Transverse colon (tissue), 4 donors: ENCODE measurements around the gene STAC2. TPM values are rescaled to one million over a fixed set of nuclear protein-coding genes. Genes with fewer than 3 reads are reported as not detected.
A peak's percentile ranks its signal among the peaks of the same experiment; 100 is the strongest.

ENCODE experiments used
- DNase-seq: peaks from one replicate; pipeline ENCODE4 v3.0.0-alpha.2; 2019
- H3K27ac ChIP-seq, 4 donors: fragments of 200-600 bp; sonication (generic); 2 replicates each; pipeline ENCODE4 v1.5.1; 2016 to 2018; ENCODE audit warnings: inconsistent platforms in 4 of 4
- H3K27me3 ChIP-seq: fragments of 200-600 bp; sonication (generic); 2 replicates; pipeline ENCODE4 v1.5.1; 2017; ENCODE audit warnings: inconsistent platforms
- H3K36me3 ChIP-seq, 4 donors: fragments of 200-600 bp; sonication (generic); 2 replicates each; pipeline ENCODE4 v1.5.1; 2017 to 2019; ENCODE audit warnings: inconsistent platforms in 4 of 4
- H3K4me1 ChIP-seq, 4 donors: fragments of 200-600 bp; sonication (generic); 2 replicates each; pipeline ENCODE4 v1.5.1; 2017 to 2020; ENCODE audit warnings: inconsistent platforms in 4 of 4
- H3K4me3 ChIP-seq, 4 donors: fragments of 200-600 bp; sonication (generic); 1 replicate in 1 of 4; 2 replicates in 3 of 4; pipeline versions ENCODE4 v1.5.1 to v1.6.1; 2017 to 2019; ENCODE audit warnings: inconsistent platforms in 4 of 4
- H3K9me3 ChIP-seq, 2 donors: fragments of 200-600 bp; sonication (generic); 2 replicates each; pipeline ENCODE4 v1.5.1; 2017 to 2019; ENCODE audit warnings: inconsistent platforms in 2 of 2
- EP300 ChIP-seq: sonication (generic); formaldehyde crosslinking; IDR thresholded peaks from one replicate; pipeline ENCODE4 v1.6.1; 2017; ENCODE audit warnings: antibody characterized with exemption, low read depth
- POLR2A ChIP-seq: fragments of 450-650 bp; IDR thresholded peaks from one replicate; pipeline ENCODE4 v1.6.1; 2016; ENCODE audit warnings: antibody characterized with exemption, mild to moderate bottlenecking, moderate library complexity
- POLR2AphosphoS5 ChIP-seq, 3 donors: sonication (generic); formaldehyde crosslinking; IDR thresholded peaks; one replicate each; pipeline ENCODE4 v1.6.1; 2016; ENCODE audit warnings: antibody characterized with exemption in 3 of 3
- whole genome bisulfite sequencing, 2 donors: methylation state at CpG; one replicate each; pipeline ENCODE4 v1.1.5; 2018; ENCODE audit warnings: low coverage in 1 of 2; 5-methylcytosine and 5-hydroxymethylcytosine counted together
- in situ Hi-C, 4 donors: fragments of 200-750 bp; cut with MboI; loops; one replicate each; pipeline versions ENCODE4 v1.15.0 to v1.15.1; 2017; ENCODE audit warnings: low sequenced_read_pairs in 3 of 4, low pct_ligation_motif_present in 1 of 4, low pct_unique_long_range_greater_than_20kb in 1 of 4
- intact Hi-C: fragments of 100-400 bp; cut with DNase I; formaldehyde crosslinking; loops from one replicate; pipeline ENCODE4 v1.15.1; 2023; ENCODE audit warnings: low total_unique reads
- total RNA-seq, 4 donors: library from RNA; depleted of rRNA; stranded (reverse); fragments of >200 nt; gene quantifications; one replicate each; pipeline ENCODE4 v1.1.0, GENCODE V29; 2016
- TF ChIP-seq, protein P1 (sequence below), 5 experiments: fragments of 200-600 bp in 3 of 5; fragments of 450-650 bp in 2 of 5; sonication (generic) in 3 of 5; IDR thresholded peaks; 1 replicate in 2 of 5; 2 replicates in 3 of 5; pipeline ENCODE4 v1.5.1; 2016 to 2017; ENCODE audit warnings: antibody characterized with exemption in 5 of 5, inconsistent platforms in 3 of 5, mild to moderate bottlenecking in 2 of 5, moderate library complexity in 1 of 5

Gene STAC2
- total RNA-seq, 4 donors from 2014 or later = not detected

DNA sequence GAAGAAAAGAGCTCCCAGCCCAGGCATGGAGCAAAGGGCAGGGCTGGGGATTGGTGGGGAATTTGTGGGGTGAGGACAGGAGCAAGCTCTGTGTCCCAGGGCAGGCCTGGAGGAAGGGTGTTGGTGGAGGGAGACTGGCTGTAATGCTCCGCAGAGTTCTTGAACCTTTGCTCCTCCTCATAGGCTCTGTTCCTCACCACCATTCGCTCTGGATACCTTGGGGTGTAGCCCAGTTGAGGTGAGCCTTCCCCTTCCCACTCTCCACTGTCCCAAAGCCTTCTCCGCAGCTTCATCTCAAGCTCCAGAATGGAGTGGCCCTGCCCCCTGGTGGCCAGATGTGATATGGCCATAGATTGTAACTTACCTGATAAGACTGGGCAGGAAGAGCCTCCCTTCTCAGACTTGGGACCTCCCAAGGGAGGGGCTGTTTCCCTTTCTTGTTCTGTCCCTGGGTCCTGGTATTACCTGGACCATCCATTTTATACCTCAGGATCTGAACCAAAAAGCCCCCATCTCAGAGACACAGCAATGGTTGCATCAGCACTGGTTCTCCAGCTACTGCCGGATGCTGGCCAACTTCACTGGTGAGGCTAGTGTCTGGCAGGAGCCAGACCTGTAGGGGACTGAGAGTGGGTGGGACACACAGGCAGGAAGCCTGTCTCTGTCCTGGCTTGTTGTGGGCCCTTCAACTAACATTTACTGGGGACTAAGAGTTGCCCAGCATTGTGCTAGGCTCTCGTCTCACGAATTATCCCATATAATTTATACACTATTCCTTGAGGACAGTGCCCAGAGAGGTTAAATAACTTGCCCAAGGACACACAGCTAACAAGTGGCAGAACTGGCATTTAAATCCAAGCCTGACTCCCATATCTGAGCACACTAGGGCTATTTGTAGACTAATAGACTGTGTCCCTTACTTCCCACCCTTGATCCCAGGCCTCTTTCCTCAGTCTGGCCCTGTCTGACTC, 19.1 kb upstream of the STAC2 start:
- TF ChIP-seq POLR2AphosphoS5 (IDR thresholded peaks at IDR 0.05) (no peak), POLR2A (no peak), EP300 (no peak)
- TF ChIP-seq, protein P1, sequence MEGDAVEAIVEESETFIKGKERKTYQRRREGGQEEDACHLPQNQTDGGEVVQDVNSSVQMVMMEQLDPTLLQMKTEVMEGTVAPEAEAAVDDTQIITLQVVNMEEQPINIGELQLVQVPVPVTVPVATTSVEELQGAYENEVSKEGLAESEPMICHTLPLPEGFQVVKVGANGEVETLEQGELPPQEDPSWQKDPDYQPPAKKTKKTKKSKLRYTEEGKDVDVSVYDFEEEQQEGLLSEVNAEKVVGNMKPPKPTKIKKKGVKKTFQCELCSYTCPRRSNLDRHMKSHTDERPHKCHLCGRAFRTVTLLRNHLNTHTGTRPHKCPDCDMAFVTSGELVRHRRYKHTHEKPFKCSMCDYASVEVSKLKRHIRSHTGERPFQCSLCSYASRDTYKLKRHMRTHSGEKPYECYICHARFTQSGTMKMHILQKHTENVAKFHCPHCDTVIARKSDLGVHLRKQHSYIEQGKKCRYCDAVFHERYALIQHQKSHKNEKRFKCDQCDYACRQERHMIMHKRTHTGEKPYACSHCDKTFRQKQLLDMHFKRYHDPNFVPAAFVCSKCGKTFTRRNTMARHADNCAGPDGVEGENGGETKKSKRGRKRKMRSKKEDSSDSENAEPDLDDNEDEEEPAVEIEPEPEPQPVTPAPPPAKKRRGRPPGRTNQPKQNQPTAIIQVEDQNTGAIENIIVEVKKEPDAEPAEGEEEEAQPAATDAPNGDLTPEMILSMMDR (IDR thresholded peaks at IDR 0.05) = peak; percentile 91 to 97 (median 94)
- Histone ChIP-seq H3K27ac (no peak overlapping the region), H3K4me3 (no peak overlapping the region), H3K4me1 (peaks cover 0 to 4% (median 0%) of the 10 kb centered on the region in 4 donors), H3K27me3 (peaks cover 6% of the 10 kb centered on the region), H3K36me3 (no peaks in the 10 kb centered on the region), H3K9me3 (no peaks in the 10 kb centered on the region)
- in situ Hi-C loops = no loop called here
- WGBS, 2 donors = 44% methylated on average over 6 of the region's 6 CpGs; no CpG with 5 or more reads in 1 of the 2 donors
- DNase-seq = peak; percentile 90
- intact Hi-C loops = loop anchor here (5.0 kb wide), 1 partner anchor 38 kb away; no protein-coding TSS in a partner anchor

DNA sequence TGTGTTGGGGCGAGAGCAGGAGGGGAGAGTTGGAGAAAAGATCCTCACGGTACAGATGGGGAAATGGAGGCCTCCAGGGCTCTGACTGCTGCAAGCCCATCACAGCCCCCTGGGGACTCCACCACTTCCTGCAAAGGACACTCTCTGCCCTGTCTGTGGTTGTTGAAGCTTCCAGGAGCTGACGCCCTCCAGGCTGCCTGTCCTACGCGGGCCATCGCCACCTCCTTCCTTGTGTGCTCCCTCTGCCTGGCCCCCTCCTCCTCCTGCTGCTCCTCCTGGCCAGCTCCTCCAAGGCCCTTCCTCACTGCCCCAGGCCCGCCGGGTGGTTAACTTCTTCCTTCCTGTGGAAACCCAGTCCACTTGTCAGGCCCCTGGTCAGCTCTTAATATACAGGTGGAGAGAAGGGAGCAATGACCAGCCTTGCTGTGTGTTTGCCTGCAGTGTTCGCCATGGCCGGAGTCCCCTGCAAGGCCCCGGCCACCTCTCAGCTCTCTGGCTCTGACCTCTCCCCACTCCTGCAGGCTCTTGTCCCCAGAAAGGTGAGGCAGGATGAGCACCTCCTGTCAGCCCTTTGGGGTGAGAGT, 18.4 kb upstream of the STAC2 start:
- H3K27ac ChIP-seq = no peak overlapping the region
- H3K36me3 ChIP-seq = no peaks in the 10 kb centered on the region
- DNase-seq = no peak
- no peak overlapping the region for H3K4me3 ChIP-seq
- intact Hi-C loops = loop anchor here (5.0 kb wide), 1 partner anchor 37 kb away; no protein-coding TSS in a partner anchor
- TF ChIP-seq EP300 (no peak), POLR2A (no peak), POLR2AphosphoS5 (IDR thresholded peaks at IDR 0.05) (no peak)
- TF ChIP-seq, protein P1 (IDR thresholded peaks at IDR 0.05) = no peak
- peaks cover 0 to 5% (median 0%) of the 10 kb centered on the region in 4 donors for H3K4me1 ChIP-seq
- H3K9me3 ChIP-seq = no peaks in the 10 kb centered on the region
- peaks cover 9% of the 10 kb centered on the region for H3K27me3 ChIP-seq
- 40 to 43% methylated on average over 2 to 11 of the region's 11 CpGs for WGBS, 2 donors
- in situ Hi-C loops = no loop called here

DNA sequence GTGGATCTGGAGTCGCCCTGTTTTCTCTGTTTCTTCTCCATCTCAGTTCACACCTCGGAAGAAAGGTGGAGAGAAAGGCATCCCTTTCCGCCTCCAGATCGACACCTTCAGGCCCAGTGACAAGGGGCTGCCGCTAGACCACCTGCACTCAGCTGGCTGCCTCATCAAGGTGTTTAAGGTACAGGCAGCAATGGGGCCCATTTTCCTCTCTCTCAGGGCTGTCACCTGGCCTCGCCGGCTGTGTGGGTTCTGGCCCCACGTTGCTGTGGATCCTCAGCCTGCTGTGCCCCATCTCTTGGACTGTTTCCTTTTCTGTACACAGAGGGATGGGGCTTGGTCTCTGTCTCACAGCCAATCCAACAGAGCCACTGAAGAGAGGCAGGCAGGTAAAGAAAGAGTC, 17.4 kb upstream of the STAC2 start:
- TF ChIP-seq EP300 = no peak
- TF ChIP-seq, protein P1 (IDR thresholded peaks at IDR 0.05) = no peak
- no peak for TF ChIP-seq POLR2A
- no peak for TF ChIP-seq POLR2AphosphoS5 (IDR thresholded peaks at IDR 0.05)
- Histone ChIP-seq H3K27ac (no peak overlapping the region), H3K36me3 (no peaks in the 10 kb centered on the region), H3K27me3 (peaks cover 9% of the 10 kb centered on the region), H3K9me3 (no peaks in the 10 kb centered on the region), H3K4me3 (no peak overlapping the region), H3K4me1 (peaks cover 0 to 13% (median 0%) of the 10 kb centered on the region in 4 donors)
- in situ Hi-C loops = no loop called here
- WGBS, 2 donors = 50 to 73% methylated on average over 1 to 8 of the region's 8 CpGs
- intact Hi-C loops = loop anchor here (5.0 kb wide), 1 partner anchor 36 kb away; no protein-coding TSS in a partner anchor
- DNase-seq = no peak

DNA sequence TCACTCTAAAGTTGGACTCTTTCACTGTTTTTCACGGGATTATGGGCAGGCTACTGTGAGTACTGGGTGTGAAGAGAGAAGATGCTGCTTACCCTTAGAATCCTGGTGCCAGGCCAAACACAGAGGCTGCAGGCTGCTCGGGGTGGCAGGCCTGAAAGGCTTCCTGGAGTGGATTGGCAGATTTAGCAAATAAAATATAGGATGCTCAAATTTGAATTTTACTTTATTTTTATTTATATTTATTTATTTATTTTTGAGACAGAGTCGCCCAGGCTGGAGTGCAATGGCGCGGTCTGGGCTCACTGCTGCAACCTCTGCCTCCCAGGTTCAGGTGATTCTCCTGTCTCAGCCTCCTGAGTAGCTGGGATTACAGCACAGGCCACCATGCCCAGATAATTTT, 14.9 kb upstream of the STAC2 start:
- TF ChIP-seq, protein P1 (IDR thresholded peaks at IDR 0.05) = no peak
- TF ChIP-seq POLR2AphosphoS5 (IDR thresholded peaks at IDR 0.05) (no peak), EP300 (no peak), POLR2A (no peak)
- 40 to 82% methylated on average over 1 to 5 of the region's 5 CpGs for WGBS, 2 donors
- no peak for DNase-seq
- Histone ChIP-seq H3K4me1 (peaks cover 0 to 14% (median 0%) of the 10 kb centered on the region in 4 donors), H3K27me3 (peaks cover 9% of the 10 kb centered on the region), H3K9me3 (no peaks in the 10 kb centered on the region), H3K36me3 (no peaks in the 10 kb centered on the region), H3K4me3 (no peak overlapping the region), H3K27ac (no peak overlapping the region)
- intact Hi-C loops = loop anchor here (5.0 kb wide), 1 partner anchor 33 kb away; no protein-coding TSS in a partner anchor
- in situ Hi-C loops = no loop called here
